OCI-LY7 (cell line): ENCODE data around the gene TNRC6C. TPM values are rescaled to one million over a fixed set of nuclear protein-coding genes. Genes with fewer than 3 reads are reported as not detected.

Experiments
- BruUV-seq: library from RNA; stranded (reverse); fragments of 400-500 nt; replicated peaks from 2 replicates; lab custom pipeline; 2021; lab: Mats Ljungman, UMichigan
- CTCF ChIA-PET: fragments of 300-600 bp; sonication (Branson Sonifier 250); formaldehyde crosslinking; loops from one replicate; lab custom pipeline; 2022; ENCODE audit warnings: antibody characterized with exemption; ENCODE audit not compliant: unreplicated experiment; lab: Charles Lee
- POLR2A ChIA-PET: fragments of 300-600 bp; sonication (Branson Sonifier 250); formaldehyde crosslinking; loops from one replicate; lab custom pipeline; 2022; ENCODE audit warnings: antibody characterized with exemption; lab: Charles Lee
- DNase-seq: peaks from one replicate; pipeline ENCODE4 v3.0.0-alpha.2; 2015; ENCODE audit warnings: low spot score
- H2AFZ ChIP-seq: fragments of 200-600 bp; sonication (generic), shearing (Covaris generic); 2 replicates; pipeline ENCODE4 v1.6.1; 2014; ENCODE audit warnings: mild to moderate bottlenecking, antibody characterized with exemption, low read length, moderate library complexity
- H3K27ac ChIP-seq: fragments of 200-600 bp; sonication (generic); 2 replicates; pipeline ENCODE4 v1.5.1; 2014; ENCODE audit warnings: mixed run types, low read depth, mild to moderate bottlenecking, moderate library complexity, low read length, inconsistent platforms; ENCODE audit not compliant: poor library complexity, severe bottlenecking
- H3K36me3 ChIP-seq: fragments of 200-600 bp; sonication (generic); 2 replicates; pipeline ENCODE4 v1.6.1; 2014; ENCODE audit warnings: mild to moderate bottlenecking, antibody characterized with exemption, low read length, moderate library complexity, mixed read lengths; ENCODE audit not compliant: insufficient read depth
- H3K4me1 ChIP-seq: fragments of 200-600 bp; sonication (generic); 2 replicates; pipeline ENCODE4 v1.5.1; 2014; ENCODE audit warnings: mild to moderate bottlenecking, low read length; ENCODE audit not compliant: insufficient read depth, poor library complexity, severe bottlenecking
- H3K4me2 ChIP-seq: fragments of 200-600 bp; sonication (generic); 2 replicates; pipeline ENCODE4 v1.6.1; 2014; ENCODE audit warnings: mild to moderate bottlenecking, low read length
- H3K4me3 ChIP-seq: fragments of 200-600 bp; sonication (generic); 2 replicates; pipeline ENCODE4 v1.5.1; 2014; ENCODE audit warnings: mild to moderate bottlenecking, low read depth, low read length; ENCODE audit not compliant: poor library complexity, severe bottlenecking
- H3K79me2 ChIP-seq: fragments of 200-600 bp; sonication (generic); 2 replicates; pipeline ENCODE4 v1.6.1; 2016; ENCODE audit warnings: low read depth, mild to moderate bottlenecking, low read length, moderate library complexity, mixed read lengths; ENCODE audit not compliant: insufficient read depth
- H3K9me2 ChIP-seq: fragments of 200-600 bp; sonication (generic); 2 replicates; pipeline ENCODE4 v1.6.1; 2016; ENCODE audit warnings: mild to moderate bottlenecking, low read length, mixed read lengths; ENCODE audit not compliant: insufficient read depth
- H3K9me3 ChIP-seq: fragments of 200-600 bp; sonication (generic); 2 replicates; pipeline ENCODE4 v1.6.1; 2014; ENCODE audit warnings: mild to moderate bottlenecking, mixed run types, low read length, mixed read lengths
- H4K20me1 ChIP-seq: fragments of 200-600 bp; sonication (generic); 2 replicates; pipeline ENCODE4 v1.6.1; 2014; ENCODE audit warnings: mild to moderate bottlenecking, antibody characterized with exemption, low read length, moderate library complexity, mixed read lengths; ENCODE audit not compliant: insufficient read depth
- EZH2phosphoT487 ChIP-seq: fragments of 200-600 bp; sonication (generic); IDR thresholded peaks from 2 replicates; pipeline ENCODE4 v1.6.1; 2018; ENCODE audit warnings: low read depth, borderline replicate concordance, mild to moderate bottlenecking, mixed run types, antibody characterized with exemption, low read length, moderate library complexity, mixed read lengths
- intact Hi-C: fragments of 100-400 bp; cut with micrococcal nuclease; formaldehyde crosslinking; loops from one replicate; pipeline ENCODE4 v1.10.0; 2022; ENCODE audit not compliant: unreplicated experiment
- total RNA-seq, 2 experiments: library from RNA; depleted of rRNA in 1 of 2; stranded (reverse); fragments of >200 nt in 1 of 2; shearing (Covaris generic) in 1 of 2; gene quantifications; 2 replicates each; pipeline ENCODE4 v1.2.3, GENCODE V29; 2014 to 2022
- TF ChIP-seq, protein P1 (sequence below): fragments of 200-600 bp; sonication (generic); conservative IDR thresholded peaks from 2 replicates; pipeline ENCODE4 v1.5.1; 2014; ENCODE audit warnings: mild to moderate bottlenecking, antibody characterized with exemption, low read length, moderate library complexity, mixed read lengths

The TNRC6C gene
- total RNA-seq, 2 experiments from 2014 or later: 8.5 to 25.2 TPM

- BruUV-seq: no TSS peak
- no peak for TF ChIP-seq EZH2phosphoT487
- TF ChIP-seq, protein P1, sequence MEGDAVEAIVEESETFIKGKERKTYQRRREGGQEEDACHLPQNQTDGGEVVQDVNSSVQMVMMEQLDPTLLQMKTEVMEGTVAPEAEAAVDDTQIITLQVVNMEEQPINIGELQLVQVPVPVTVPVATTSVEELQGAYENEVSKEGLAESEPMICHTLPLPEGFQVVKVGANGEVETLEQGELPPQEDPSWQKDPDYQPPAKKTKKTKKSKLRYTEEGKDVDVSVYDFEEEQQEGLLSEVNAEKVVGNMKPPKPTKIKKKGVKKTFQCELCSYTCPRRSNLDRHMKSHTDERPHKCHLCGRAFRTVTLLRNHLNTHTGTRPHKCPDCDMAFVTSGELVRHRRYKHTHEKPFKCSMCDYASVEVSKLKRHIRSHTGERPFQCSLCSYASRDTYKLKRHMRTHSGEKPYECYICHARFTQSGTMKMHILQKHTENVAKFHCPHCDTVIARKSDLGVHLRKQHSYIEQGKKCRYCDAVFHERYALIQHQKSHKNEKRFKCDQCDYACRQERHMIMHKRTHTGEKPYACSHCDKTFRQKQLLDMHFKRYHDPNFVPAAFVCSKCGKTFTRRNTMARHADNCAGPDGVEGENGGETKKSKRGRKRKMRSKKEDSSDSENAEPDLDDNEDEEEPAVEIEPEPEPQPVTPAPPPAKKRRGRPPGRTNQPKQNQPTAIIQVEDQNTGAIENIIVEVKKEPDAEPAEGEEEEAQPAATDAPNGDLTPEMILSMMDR: no peak
- no peaks in the 10 kb centered on the region for H4K20me1 ChIP-seq
- H3K9me2 ChIP-seq: no peaks in the 10 kb centered on the region
- H2AFZ ChIP-seq: no peak overlapping the region
- H3K27ac ChIP-seq: no peak overlapping the region
- no peaks in the 10 kb centered on the region for H3K9me3 ChIP-seq
- no peak for DNase-seq
- H3K4me1 ChIP-seq: no peaks in the 10 kb centered on the region
- ChIA-PET POLR2A (interaction anchor here (1.3 kb wide), 1 partner anchor 24 kb away, joined by 3 read pairs; no protein-coding TSS in a partner anchor), CTCF (interaction anchor here (1.0 kb wide), 1 partner anchor 15 kb away, joined by 4 read pairs; no protein-coding TSS in a partner anchor)
- intact Hi-C loops: no loop called here
- H3K4me2 ChIP-seq: no peak overlapping the region
- H3K4me3 ChIP-seq: no peak overlapping the region
- H3K79me2 ChIP-seq: no peaks in the 10 kb centered on the region
- H3K36me3 ChIP-seq: peaks cover 42% of the 10 kb centered on the region
These were observed 111.2 kb downstream of the TNRC6C start for GRCh38 chr17:78069695-78070094.

DNA sequence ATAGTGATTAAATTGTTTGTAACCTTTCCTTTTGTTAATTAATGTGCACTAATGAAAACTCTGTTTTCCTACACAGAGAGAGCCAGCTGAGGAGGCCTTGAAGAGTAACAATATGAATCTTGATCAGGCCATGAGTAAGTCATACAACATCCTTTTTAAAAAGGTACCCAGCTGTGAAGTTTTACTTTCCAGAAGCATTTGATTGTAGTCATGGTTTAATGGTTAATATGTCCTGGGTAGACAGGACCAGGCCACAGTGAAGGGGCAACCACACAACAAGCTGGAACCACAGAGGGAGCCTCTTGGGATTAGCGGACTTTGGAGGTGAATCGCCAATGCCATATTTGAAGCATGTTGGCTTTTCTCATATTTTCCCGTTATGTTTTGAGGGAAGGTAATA is 114.5 kb downstream of the TNRC6C start:
- H3K27ac ChIP-seq: no peak overlapping the region
- H3K36me3 ChIP-seq: peaks cover 56% of the 10 kb centered on the region
- no peaks in the 10 kb centered on the region for H3K79me2 ChIP-seq
- ChIA-PET CTCF (no interaction called here), POLR2A (no interaction called here)
- intact Hi-C loops: no loop called here
- no peaks in the 10 kb centered on the region for H3K9me2 ChIP-seq
- H4K20me1 ChIP-seq: no peaks in the 10 kb centered on the region
- no peak overlapping the region for H3K4me3 ChIP-seq
- no TSS peak for BruUV-seq
- H3K4me1 ChIP-seq: no peaks in the 10 kb centered on the region
- no peak overlapping the region for H3K4me2 ChIP-seq
- no peak for DNase-seq
- no peak overlapping the region for H2AFZ ChIP-seq
- TF ChIP-seq EZH2phosphoT487: no peak
- TF ChIP-seq, protein P1: no peak
- H3K9me3 ChIP-seq: no peaks in the 10 kb centered on the region

- no peak for DNase-seq
- BruUV-seq: no TSS peak
These were observed 116.5 kb downstream of the TNRC6C start for GRCh38 chr17:78075011-78075410.

More at GRCh38 chr17:78075011-78075410, 116.5 kb downstream of the TNRC6C start:
- ChIA-PET CTCF (no interaction called here), POLR2A (no interaction called here)
- no peaks in the 10 kb centered on the region for H4K20me1 ChIP-seq
- H3K36me3 ChIP-seq: peaks cover 50% of the 10 kb centered on the region
- no peaks in the 10 kb centered on the region for H3K9me2 ChIP-seq
- no peak overlapping the region for H3K27ac ChIP-seq
- H3K79me2 ChIP-seq: no peaks in the 10 kb centered on the region
- H3K4me2 ChIP-seq: no peak overlapping the region
- no peak overlapping the region for H2AFZ ChIP-seq
- no peaks in the 10 kb centered on the region for H3K9me3 ChIP-seq
- intact Hi-C loops: no loop called here
- H3K4me3 ChIP-seq: no peak overlapping the region
- H3K4me1 ChIP-seq: no peaks in the 10 kb centered on the region
- no peak for TF ChIP-seq EZH2phosphoT487
- TF ChIP-seq, protein P1: no peak
